Activated naive CD8-positive, alpha-beta T cell treated with anti-CD3 and anti-CD28 coated beads, Interleukin-2, amount 50 U/mL, for 24 hours (primary cell): ENCODE results near the gene KRT6C.
"Not testable (repeated sequence)": the region's sequence is repeated elsewhere in the genome, so short reads cannot be mapped to it uniquely, and the experiment has no call there.

Experiments used
- ATAC-seq: fragments of 150-1000 bp; cut with Tn5 transposase; one replicate; pipeline ENCODE4 v1.10.0; 2021
- DNase-seq: peaks from one replicate; pipeline ENCODE4 v3.0.0; 2021
- H3K27ac Mint-ChIP-seq: one replicate; pipeline ENCODE4 v1.8.0; 2021; ENCODE audit warnings: mild to moderate bottlenecking, mixed read lengths
- H3K27me3 Mint-ChIP-seq: one replicate; pipeline ENCODE4 v1.8.0; 2021; ENCODE audit warnings: mixed read lengths
- H3K36me3 Mint-ChIP-seq: one replicate; pipeline ENCODE4 v1.8.0; 2021; ENCODE audit warnings: low read depth, mixed read lengths
- H3K4me1 Mint-ChIP-seq: one replicate; pipeline ENCODE4 v1.8.0; 2021; ENCODE audit warnings: mixed read lengths
- H3K4me3 Mint-ChIP-seq: one replicate; pipeline ENCODE4 v1.8.0; 2021; ENCODE audit warnings: mild to moderate bottlenecking, moderate library complexity, mixed read lengths
- H3K9me3 Mint-ChIP-seq: one replicate; pipeline ENCODE4 v1.8.0; 2021; ENCODE audit warnings: mixed read lengths

The KRT6C gene

DNA sequence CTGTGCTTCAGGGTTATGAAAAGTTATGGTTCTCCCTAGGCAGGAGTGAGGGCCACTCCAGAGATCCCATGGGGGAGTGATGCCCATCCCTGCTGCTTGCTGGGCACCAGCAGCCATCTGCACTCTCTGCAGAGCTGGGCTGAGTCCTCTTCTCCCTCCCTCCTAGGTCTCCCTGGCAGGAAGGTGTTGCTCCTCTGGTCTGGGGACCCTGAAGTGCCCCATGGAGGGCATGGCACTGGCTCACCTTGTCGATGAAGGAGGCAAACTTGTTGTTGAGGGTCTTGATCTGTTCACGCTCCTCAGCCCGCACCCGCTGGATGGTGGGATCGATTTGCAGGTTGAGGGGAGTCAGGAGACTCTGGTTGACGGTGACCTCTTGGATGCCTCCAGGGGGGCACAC is 18.8 kb upstream of the KRT6C start:
- not testable (repeated sequence) for H3K27ac Mint-ChIP-seq, ATAC-seq, H3K9me3 Mint-ChIP-seq, DNase-seq, H3K36me3 Mint-ChIP-seq, H3K4me1 Mint-ChIP-seq, H3K4me3 Mint-ChIP-seq
- H3K27me3 Mint-ChIP-seq = peaks cover 20% of the 10 kb centered on the region

DNA sequence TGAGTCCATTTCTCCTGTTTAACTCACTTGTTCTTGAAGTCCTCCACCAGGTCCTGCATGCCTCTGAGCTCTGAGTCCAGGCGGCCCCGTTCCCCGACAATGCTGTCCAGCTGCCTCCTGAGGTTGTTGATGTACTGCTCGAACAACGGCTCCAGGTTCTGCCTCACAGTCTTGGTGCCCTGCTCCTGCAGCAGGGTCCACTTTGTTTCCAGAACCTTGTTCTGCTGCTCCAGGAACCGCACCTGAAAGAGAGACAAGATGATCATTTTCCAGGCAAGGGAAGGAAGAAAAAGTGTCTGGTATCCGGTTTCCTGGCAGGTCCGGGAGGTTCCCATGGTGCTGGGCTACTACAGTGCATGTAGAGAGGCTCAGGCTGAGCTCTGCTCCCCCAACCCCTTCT is 17.9 kb upstream of the KRT6C start:
- not testable (repeated sequence) for H3K9me3 Mint-ChIP-seq, H3K27ac Mint-ChIP-seq, ATAC-seq, H3K36me3 Mint-ChIP-seq, H3K4me1 Mint-ChIP-seq, DNase-seq, H3K4me3 Mint-ChIP-seq
- peaks cover 20% of the 10 kb centered on the region for H3K27me3 Mint-ChIP-seq

DNA sequence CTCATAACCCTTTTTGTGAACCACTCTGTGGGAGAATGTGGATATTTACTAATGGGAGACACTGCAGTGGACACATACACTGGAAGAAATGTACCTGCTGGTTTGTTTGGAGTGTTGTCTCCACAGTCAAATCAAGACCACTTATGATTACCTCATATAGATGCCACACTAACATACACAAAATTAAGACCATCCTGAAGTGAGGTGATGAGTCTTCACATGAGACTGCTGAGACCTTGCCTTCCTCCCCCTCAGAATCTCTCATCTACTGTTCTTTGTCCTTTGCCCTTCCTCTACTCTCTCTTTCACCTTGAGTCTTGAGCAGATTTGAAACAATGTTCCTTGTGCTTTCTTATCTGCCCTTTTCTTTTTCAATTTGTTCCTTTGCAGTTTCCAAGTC is 15.1 kb upstream of the KRT6C start:
- H3K27me3 Mint-ChIP-seq = peaks cover 31% of the 10 kb centered on the region
- H3K9me3 Mint-ChIP-seq = peaks cover 9% of the 10 kb centered on the region
- no peak overlapping the region for H3K4me3 Mint-ChIP-seq
- H3K27ac Mint-ChIP-seq = no peak overlapping the region
- no peak for DNase-seq
- H3K36me3 Mint-ChIP-seq = no peaks in the 10 kb centered on the region
- H3K4me1 Mint-ChIP-seq = no peaks in the 10 kb centered on the region
- no peak for ATAC-seq

DNA sequence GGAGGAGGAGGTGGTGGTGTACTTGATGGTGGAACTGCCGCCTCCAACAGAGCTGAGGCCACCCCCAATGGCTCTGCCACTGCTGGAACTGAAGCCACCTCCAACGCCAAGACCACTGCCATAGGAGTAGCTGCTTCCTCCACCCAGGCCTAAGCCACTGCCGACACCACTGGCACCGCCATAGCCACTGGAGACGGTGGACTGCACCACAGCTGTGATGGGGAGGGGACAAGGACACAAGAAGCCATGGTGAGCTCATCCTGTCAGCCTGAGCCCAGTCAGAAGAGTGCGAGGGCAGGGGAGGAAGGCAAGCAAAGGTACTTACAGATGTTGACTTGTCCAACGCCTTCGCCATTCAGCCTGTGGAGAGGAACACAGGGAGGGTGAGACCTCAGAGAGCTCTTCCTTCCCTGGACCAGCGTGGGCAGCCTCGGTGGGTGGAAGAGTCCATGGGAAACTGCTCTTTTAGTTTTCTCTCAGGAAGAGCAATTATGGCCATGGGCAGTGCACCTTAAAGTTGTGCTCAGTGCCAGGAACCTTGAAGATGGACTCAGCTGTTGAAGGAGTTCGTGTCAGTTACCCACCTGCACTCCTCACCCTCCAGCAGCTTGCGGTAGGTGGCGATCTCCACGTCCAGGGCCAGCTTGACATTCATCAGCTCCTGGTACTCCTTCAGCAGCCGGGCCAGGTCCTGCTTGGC is 14.3 kb upstream of the KRT6C start:
- H3K27me3 Mint-ChIP-seq = peaks cover 32% of the 10 kb centered on the region
- DNase-seq, H3K36me3 Mint-ChIP-seq, ATAC-seq, H3K4me3 Mint-ChIP-seq, H3K27ac Mint-ChIP-seq, H3K4me1 Mint-ChIP-seq, H3K9me3 Mint-ChIP-seq: not testable (repeated sequence)

DNA sequence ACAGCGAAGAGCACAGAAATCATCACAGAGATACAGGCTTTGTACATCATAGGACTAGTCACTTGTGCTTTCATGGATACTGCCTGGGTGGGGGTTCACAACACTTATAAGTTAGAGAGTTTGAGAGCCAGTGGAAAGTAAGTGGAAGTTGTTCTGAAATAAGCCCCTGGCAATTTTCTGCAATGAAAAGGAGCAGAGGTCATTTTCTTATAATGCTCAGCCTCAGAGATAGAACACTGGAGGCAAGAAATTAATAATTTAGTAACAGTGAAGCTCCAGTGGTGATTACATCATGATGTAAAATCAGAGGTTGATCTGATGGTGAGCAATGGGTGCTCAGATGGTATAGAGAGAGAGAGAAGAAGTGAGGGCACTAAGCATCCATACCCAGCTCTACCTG is 13.6 kb upstream of the KRT6C start:
- Mint-ChIP-seq H3K36me3 (no peaks in the 10 kb centered on the region), H3K27me3 (peaks cover 35% of the 10 kb centered on the region), H3K4me3 (no peak overlapping the region), H3K9me3 (peaks cover 9% of the 10 kb centered on the region), H3K27ac (no peak overlapping the region), H3K4me1 (no peaks in the 10 kb centered on the region)
- ATAC-seq (no peak), DNase-seq (no peak)

DNA sequence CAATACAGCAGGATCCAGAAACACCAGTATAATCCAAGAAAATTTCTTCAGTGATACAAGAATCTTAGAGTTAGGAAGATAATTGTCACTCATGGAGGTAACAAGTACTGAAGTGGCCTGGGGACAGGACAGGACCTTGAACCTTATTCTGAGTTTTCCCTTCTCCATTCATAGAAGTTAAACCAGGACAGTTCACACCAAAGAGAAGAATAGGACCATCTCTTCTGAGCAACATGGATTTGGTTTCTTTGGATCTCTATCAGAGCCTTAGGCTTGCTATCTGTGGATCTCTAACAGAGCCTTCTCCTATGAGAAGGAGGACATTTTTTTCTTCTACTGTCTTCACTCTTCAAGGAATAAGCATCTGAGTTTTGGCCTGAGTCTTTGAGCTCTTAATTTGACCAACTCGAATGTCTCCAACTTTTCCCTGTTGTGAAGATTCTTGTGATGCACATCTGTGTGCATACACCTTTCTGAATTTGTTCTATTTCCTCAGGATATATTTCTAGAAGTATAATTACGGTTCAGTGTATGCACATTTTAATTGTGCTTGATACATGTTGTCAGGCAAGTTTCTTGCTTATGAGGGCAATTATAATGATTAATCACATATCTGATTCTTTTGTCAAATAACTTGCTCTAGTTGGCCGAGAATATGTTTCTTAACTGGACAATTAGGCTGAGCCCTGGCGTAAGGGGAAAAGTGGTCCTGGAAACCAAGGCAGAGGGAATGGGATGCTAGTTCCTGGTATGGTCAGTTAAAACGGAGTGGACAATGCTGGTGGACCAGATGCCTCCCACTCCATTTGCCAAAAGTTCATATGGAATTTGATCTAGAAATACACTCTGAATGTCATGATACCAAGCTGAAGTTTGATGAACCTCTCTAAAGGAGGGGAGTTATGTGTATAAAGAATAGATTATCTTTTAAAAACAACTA is 12.8 kb upstream of the KRT6C start:
- DNase-seq = no peak
- Mint-ChIP-seq H3K9me3 (peaks cover 9% of the 10 kb centered on the region), H3K4me1 (no peaks in the 10 kb centered on the region), H3K4me3 (no peak overlapping the region), H3K36me3 (no peaks in the 10 kb centered on the region), H3K27ac (no peak overlapping the region), H3K27me3 (peaks cover 30% of the 10 kb centered on the region)
- ATAC-seq = no peak

DNA sequence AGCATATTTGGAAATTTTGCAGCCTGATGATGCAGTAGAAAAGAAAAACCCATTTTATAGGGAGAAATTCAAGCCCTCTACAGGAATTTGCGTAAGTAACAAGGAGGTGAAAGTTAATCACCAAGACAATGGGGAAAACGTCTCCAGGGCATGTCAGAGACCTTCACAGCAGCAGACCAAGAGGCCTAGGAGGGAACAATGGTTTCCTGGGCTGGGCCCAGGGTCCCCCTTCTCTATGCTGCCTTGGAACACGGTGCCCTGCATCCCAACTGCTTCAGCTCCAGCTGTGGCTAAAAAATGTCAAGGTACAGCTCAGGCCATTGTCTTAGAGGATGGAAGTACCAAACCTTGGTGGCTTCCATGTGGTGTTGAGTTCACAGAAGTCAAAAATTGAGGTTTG is 6.5 kb upstream of the KRT6C start:
- H3K9me3 Mint-ChIP-seq = peaks cover 8% of the 10 kb centered on the region
- no peaks in the 10 kb centered on the region for H3K36me3 Mint-ChIP-seq

DNA sequence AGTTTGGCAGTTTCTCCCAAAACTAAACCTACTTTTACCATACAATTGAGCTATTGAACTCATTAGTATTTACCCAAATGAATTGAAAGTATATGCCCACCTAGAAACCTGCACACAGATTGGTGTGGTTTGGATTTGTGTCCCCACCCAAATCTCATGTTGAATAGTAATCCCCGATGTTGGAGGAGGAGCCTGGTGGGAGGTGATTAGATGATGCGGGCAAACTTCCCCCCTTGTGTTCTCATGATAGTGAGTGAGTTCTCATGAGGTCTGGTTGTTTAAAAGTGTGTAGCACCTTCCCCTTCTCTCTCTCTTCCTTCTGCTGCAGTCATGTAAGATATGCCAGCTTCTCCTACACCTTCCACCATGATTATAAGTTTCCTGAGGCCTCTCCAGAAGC is 4.0 kb upstream of the KRT6C start:
- Mint-ChIP-seq H3K4me1 (no peaks in the 10 kb centered on the region), H3K4me3 (no peak overlapping the region), H3K9me3 (peaks cover 4% of the 10 kb centered on the region), H3K36me3 (no peaks in the 10 kb centered on the region), H3K27me3 (peaks cover 5% of the 10 kb centered on the region), H3K27ac (no peak overlapping the region)
- DNase-seq (no peak), ATAC-seq (no peak)

More for the DNA sequence above, 6.5 kb upstream of the KRT6C start:
- Mint-ChIP-seq H3K4me1 (no peaks in the 10 kb centered on the region), H3K27ac (no peak overlapping the region), H3K27me3 (peaks cover 24% of the 10 kb centered on the region), H3K4me3 (no peak overlapping the region)
- no peak for DNase-seq
- no peak for ATAC-seq

DNA sequence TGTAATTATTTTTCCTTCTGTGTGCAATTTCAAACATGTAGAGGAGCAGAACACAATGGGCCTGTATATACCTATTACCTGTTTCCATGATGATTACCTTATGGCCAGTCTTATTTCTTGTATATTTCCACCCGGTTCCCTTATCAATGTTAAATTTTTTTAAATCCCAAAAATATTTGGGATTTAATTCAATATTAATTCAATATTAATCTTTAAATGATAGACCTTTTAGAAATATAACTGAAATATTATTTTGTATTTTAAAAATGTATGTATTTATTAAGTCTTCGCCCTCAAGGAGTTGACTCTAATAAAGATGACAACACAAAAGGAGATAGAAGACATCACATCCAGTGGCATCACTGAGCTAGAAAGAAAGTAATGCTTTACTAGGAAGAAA is 607 bp upstream of the KRT6C start:
- peaks cover 6% of the 10 kb centered on the region for H3K27me3 Mint-ChIP-seq
- no peak for DNase-seq
- H3K27ac Mint-ChIP-seq = no peak overlapping the region
- H3K36me3 Mint-ChIP-seq = no peaks in the 10 kb centered on the region
- H3K9me3 Mint-ChIP-seq = peaks cover under 1% of the 10 kb centered on the region
- H3K4me3 Mint-ChIP-seq = no peak overlapping the region
- ATAC-seq = no peak
- no peaks in the 10 kb centered on the region for H3K4me1 Mint-ChIP-seq

DNA sequence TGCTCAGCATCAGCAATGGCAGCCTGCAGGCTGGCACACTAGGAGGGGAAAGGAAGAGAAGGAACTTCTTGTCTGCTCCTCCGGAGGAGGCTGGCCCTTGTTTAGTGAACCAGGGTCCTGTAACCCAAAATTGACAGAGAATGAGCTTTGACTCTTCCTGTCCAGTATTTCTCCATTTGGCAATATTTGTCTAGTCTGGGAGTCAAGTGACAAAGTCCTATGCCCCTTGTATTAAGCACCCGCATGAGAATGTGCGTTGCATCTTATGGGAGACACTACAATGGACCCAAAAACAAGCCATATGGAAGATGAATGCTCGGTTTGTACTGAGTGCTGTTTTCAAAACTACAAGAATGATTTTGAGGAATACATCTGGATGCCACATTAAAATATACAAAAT is 3.8 kb downstream of the KRT6C start:
- Mint-ChIP-seq H3K27me3 (peaks cover 6% of the 10 kb centered on the region), H3K4me3 (no peak overlapping the region), H3K27ac (no peak overlapping the region), H3K36me3 (no peaks in the 10 kb centered on the region), H3K9me3 (no peaks in the 10 kb centered on the region), H3K4me1 (no peaks in the 10 kb centered on the region)
- DNase-seq = no peak
- no peak for ATAC-seq

DNA sequence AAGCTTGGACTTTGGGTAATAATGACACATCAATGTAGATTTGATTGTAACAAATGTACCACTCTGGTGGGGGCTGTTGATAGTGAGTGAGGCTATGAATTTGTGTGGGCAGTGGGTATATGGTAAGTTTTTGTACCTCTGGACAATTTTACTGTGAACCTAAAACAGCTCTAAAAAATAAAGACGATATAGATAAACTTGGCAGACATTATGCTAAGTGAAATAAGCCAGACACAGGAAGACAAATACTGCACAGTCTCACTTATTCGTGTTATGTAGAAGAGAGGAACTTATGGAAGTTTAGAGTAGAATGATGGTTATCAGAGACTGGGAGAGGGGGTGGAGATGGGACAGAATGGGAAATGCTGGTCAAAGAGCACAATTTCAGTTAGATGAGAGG is 8.7 kb downstream of the KRT6C start:
- Mint-ChIP-seq H3K36me3 (no peaks in the 10 kb centered on the region), H3K4me3 (no peak overlapping the region)
- DNase-seq = no peak

DNA sequence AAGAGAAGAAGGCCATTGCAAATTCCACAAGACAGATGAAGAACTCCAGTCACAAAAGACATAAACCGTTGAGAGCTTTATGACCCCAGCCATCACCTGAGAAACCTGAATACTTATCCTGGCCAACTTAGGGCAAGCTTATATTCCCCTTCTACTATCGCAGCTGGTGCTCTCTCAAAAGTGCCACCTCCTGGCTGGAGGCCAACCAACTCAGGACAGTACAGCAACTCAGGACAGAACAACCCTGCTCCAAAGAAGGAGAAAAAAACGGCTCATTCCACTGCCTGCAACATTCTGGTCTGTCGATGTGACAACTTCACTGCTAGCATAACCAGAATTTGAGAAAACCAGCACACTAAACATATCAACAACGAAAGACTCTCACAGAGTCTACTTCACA is 11.9 kb downstream of the KRT6C start:
- H3K9me3 Mint-ChIP-seq = no peaks in the 10 kb centered on the region
- no peak overlapping the region for H3K27ac Mint-ChIP-seq
- no peak for ATAC-seq
- H3K4me3 Mint-ChIP-seq = no peak overlapping the region
- no peaks in the 10 kb centered on the region for H3K4me1 Mint-ChIP-seq
- peaks cover 11% of the 10 kb centered on the region for H3K27me3 Mint-ChIP-seq
- no peak for DNase-seq
- no peaks in the 10 kb centered on the region for H3K36me3 Mint-ChIP-seq

More for the DNA sequence above, 8.7 kb downstream of the KRT6C start:
- no peak overlapping the region for H3K27ac Mint-ChIP-seq
- H3K27me3 Mint-ChIP-seq = peaks cover 10% of the 10 kb centered on the region
- ATAC-seq = no peak
- no peaks in the 10 kb centered on the region for H3K9me3 Mint-ChIP-seq
- H3K4me1 Mint-ChIP-seq = no peaks in the 10 kb centered on the region

DNA sequence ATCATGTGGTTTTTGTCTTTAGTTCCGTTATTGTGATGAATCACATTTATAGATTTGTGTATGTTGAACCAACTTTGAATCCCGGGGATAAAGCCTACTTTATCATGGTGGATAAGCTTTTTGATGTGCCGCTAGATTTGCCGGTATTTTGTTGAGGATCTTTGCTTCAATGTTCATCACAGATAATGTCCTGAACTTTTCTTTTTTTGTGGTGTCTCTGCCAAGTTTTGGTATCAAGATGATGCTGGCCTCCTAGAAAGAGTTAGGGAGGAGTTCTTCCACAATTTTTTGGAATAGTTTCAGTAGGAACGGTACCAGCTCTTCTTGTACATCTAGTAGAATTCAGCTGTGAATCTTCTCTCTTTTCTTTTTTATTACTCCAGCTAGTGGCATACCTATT is 14.7 kb downstream of the KRT6C start:
- Mint-ChIP-seq H3K36me3 (no peaks in the 10 kb centered on the region), H3K9me3 (no peaks in the 10 kb centered on the region), H3K27me3 (peaks cover 9% of the 10 kb centered on the region), H3K4me1 (peaks cover 4% of the 10 kb centered on the region), H3K4me3 (no peak overlapping the region), H3K27ac (no peak overlapping the region)
- no peak for ATAC-seq
- DNase-seq = no peak

DNA sequence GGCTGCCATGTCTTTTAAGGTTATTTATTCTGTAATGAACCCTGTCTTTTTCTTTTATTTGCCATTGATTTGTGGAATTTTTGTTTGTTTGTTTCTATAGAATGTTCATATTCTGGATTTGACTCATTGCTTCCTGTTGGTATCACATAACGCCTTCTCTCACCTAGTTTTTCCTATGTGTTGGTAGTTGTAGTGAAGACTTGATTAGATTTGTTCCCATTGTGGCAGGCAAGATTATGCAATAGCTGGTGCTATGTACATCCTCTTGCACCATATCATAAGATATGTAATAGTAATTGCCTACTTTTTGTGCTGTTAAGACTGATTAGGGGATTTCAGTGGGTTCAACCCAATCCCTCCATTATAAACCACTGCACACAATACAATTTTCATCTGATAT is 17.8 kb downstream of the KRT6C start:
- Mint-ChIP-seq H3K27me3 (peaks cover 4% of the 10 kb centered on the region), H3K27ac (no peak overlapping the region), H3K9me3 (no peaks in the 10 kb centered on the region), H3K36me3 (no peaks in the 10 kb centered on the region), H3K4me3 (no peak overlapping the region), H3K4me1 (peaks cover 4% of the 10 kb centered on the region)
- DNase-seq = no peak
- no peak for ATAC-seq
